HG03103 (cell line): ENCODE results near the gene AKNA.

Experiments
- ATAC-seq: cut with Tn5 transposase; IDR thresholded peaks from one replicate; pipeline ENCODE4 v1.9.1; 2021; ENCODE audit warnings: low read depth; ENCODE audit not compliant: unreplicated experiment

Gene AKNA

DNA sequence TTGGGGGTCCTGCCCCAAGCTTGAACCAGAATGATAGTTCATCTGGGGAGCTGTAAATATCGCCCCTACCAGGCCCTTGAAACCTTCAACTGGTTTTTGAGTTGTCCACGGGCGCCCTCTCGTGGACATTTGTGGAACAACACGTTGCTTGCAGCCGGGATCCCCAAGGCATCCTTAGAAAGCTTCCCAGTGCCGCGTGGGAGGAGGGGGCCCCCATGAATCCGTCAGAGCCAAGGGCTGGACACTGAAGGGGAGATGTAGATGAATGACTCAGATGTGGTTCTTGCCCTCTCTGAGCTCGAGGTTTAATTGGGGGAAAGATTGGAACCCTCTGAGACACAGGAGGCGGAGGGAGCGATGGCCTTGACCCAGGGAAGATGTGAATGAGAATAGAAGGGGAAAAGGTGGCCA, 96.7 kb downstream of the AKNA start:
- ATAC-seq, result no peak

DNA sequence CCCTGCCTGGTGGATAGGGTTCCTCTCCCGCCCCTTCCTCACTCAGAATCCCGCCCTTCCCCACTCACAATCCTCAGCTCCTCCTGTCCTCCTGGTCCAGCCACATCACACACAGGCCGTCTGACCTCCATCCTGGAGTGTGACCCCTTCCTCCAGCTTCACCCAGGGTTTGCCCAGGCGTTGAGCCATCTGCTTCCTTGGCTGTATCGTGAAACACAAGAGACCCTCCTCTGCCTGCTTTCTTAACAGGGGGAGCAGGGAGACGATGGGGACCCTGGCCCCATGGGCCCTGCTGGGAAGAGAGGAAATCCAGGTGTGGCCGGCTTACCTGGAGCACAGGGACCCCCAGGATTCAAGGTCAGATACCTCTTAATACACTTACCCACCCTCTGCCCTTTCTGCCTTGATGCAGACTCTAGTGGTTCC, 97.2 kb downstream of the AKNA start:
- ATAC-seq, result no peak

DNA sequence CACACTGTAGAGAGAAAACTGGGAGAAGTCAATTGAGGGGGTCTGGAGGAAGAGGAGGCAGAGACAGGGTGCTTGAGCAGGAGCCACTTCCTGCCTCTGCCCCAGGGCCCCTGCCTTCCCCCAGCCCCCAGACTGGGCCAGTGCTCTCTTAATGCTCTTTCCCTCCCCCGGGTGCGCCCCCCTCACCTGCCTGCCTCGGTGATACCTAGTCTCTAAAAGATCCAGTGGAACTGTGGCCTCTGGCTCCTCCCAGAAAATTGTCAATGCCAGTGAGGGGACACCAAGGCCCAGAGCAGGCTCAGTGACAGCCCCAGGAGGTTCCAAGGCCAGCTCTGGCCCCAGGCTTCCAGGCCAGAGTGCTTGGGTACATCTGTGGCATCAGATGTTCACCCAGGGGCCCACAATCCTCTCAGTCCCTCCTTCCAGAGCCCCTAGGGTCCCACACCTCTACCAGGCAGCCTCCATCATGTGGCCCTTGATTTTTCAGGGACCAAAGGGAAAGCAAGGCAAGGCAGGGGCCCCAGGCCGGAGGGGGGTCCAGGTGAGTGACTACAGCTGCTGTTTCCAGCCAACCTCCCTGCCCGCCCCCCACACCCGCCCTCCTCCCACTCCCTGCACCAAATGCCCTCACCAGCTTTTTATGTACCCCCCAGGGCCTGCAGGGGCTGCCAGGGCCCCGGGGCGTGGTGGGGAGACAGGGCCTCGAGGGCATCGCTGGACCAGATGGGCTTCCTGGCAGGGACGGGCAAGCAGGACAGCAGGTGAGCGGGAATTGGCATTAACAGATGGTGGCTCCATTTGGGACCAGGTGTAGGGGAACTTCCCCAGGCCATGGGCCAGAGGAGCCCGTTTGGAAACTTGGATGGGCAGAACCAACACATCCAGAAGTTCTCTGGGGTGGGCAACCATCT, 98.0 kb downstream of the AKNA start:
- ATAC-seq, result no peak

DNA sequence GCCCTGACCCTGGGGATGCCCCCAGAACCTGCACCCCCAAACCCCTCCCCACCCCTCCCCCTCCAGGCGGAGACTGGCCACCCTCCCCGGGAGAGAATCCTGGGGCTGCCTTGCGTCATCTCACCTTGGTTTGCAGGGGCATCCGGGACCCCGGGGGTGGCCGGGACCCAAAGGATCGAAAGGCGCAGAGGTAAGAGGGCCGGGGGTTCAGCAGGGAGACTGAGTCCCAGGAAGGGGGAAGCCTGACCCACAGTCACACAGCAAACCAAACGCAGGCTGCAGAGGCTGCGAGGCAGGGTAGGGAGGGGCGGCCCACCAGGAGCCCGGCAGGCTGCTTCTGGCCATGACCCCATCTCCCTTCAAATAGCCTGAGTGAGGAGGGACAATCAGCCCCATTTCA, 98.7 kb downstream of the AKNA start:
- ATAC-seq, result no peak

DNA sequence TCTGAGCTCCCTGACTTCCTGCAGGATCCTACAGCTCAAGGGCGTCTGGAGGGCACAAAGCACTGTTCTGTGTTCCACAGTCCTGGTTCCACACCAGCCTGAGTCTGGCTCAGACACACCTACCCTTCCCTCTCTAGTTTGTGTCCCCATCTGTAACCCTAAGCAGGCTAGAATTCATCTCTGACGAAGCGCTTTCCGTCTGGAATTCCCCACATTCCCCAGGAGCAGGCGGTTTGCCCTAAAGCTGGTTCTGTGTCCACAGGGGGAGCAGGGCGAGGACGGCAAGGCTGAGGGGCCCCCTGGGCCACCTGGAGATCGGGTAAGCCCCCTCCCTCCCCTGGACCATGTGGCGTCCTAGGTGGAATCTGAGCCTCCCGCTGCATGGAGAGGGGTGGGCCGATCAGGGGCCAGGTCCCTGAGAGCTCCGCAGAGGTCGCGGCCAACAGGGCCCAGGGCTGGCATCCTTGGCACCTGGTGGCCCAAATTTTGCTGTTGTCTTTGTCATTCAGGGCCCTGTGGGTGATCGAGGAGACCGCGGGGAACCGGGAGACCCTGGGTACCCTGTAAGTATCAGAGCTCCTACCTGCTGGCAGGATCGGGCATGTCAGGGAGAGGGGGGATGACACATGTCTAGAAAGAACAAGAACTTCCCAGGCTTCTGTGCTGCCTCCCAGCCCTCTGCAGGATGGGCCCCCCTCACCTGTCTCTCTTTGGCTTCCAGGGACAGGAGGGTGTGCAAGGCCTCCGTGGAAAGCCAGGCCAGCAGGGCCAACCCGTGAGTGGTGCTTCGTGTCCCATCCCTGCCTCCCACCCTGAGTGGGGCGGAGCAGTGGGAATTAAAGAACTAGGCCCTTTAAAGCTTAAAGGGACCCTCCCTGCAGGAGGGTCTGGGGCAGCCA, 99.3 kb downstream of the AKNA start:
- no peak for ATAC-seq

DNA sequence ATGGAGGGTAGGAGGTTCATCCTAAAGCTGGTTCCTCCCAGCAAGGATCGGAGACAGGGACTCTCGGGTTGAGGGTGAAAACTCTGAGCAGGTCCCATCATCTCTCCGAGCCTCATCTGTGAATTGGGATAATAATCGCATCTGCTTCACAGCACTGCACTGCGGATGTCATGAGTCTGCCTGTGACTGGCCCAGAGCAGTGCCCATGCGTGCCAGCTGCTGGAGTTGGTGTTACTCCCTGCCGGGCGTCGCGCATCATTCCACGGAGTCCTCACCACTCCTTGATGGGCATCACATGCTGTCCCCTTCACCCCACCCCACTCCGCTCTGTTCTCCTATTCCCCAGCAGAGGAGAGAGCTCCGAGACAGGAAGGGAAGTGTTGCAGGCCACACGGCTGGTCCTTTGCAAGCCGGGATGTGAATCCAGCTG, 100.0 kb downstream of the AKNA start:
- no peak for ATAC-seq

DNA sequence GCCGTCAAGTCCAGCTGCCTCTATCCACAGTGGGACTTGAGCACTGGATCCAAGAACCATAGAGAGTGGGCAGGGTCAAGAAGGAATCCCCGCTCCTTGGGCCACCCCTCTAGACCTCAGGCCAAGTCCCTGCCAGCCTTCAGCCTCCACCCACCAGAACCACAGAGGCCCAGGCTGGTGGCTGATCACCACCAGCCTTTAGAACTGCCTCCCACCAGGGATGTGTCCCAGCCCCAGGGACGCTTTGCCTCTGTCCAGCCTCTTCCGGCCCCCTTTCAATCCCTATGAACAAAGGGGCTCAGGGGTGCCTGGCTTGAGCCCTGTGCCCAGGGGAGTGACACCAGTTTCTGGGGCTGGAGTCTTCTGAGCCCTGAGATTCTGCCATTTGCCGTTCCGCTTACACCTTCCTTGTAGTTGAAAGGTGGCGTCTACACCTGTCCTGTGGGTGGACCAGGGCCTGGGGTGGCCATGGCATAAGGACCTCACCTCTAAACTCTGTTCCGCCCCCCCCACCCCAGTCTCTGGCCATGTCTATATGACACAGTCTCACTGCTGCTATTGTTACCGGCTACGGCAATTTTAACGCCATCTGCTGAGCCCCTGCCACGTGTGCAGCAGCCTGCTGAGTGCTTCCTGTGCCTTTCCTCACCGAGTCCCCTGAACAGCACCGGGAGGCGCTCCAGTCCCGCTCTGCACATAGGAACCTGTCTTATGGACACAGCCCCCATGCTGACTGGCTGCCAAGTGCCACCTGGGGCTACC, 100.6 kb downstream of the AKNA start:
- no peak for ATAC-seq

DNA sequence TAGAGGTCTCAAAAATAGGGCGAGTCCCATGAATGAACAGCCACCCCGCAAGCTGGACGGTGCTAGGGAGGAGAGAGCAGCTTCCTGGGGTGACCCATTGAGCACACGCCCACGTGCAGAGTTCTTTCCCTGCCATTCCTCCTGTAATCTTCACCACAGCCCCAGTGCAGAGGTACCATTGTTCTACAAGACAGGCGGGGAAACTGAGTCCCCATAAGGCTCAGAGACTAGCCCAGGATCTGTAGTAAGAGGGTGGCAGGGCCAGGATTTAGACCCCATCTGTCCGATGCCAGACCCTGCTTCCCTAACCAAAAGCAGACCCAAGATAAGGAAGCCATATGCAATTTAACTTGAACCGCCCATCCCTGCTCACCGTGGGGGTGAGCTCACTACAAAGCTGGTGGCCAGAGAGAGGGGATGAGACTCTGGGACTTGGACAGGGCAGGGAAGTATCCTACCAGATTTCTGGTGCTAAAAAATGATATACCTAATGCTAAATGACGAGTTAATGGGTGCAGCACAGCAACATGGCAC, 101.6 kb downstream of the AKNA start:
- no peak for ATAC-seq

DNA sequence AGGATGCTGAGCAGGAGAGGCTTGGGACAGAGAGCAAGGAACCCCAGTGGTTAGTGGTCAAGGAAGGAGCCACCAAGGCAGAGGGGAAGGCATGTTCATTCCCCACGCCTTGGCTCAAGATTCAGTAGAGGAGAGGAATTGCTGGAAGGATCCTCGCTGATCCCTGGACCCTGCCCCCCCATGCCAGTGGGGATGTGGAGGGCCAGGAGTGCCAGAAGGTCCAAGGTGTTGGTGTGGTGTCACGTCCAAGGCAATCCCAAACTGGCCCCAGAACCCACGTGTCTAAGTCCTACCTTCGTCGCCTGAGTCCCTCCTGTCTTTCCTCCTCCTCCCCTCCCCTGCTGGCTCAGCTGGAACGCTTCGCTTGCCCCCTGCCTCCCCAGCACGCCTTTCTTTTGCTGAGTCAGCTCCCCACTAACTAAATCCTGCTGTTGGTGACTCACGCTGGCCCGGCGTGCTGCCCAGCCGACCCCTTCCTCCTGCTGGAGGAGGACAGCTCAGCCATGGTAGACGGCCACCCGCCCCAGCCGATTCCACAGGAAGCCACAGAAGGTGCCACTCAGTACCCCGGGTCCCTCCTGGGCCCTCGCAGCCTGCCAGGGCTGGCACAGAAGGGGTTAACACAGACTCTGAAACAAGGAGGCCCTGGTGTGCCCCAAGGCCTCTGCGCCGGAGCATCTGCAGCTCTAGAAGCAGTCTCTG, 102.5 kb downstream of the AKNA start:
- no peak for ATAC-seq

DNA sequence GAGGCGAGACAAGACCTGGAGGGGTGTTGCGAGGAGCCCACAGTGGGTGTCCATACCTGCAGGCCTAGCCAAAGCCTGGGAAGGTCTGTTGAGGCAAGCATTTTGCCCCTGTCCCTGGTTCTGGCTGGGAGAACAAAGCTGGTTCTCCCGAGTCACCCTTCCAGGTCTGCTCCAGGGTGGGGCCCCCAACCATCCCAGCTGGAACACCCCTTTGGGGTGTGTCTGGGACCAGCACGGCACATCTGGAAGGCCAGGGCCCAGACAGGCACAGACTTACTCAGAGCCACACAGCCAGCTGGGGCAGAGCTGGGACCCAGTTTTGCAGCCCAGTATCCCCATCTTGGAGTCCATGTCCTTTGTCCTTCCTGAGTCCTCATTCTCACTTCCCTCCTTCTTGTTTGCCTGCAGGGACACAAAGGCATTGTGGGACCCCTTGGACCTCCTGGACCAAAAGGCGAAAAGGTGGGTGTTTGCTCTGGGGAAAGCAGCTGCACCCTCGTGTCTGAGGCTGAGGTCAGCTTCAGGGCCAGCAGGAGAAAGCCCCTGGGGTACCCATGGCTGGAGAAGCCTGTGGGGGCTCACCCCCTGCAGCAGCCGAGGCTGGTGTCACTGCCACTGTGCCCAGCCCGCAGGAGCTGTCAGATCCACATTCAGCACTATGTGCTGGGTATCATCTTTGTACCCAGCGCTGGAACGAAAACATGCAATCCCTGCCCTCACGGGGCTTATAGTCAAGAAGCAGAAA, 103.3 kb downstream of the AKNA start:
- no peak for ATAC-seq
